ENCODE measurements around the gene CRISPLD2.

CRISPLD2 gene

GRCh38 chr16:84919708-84920107 lies 99.9 kb downstream of the CRISPLD2 start:
- DNase-seq (ENCODE audit: low read depth) = no peak
- H3K4me3 ChIP-seq (ENCODE audit: low read depth, low read length) = no peak overlapping the region

- no peak for DNase-seq (ENCODE audit: low read depth)
- H3K4me3 ChIP-seq (ENCODE audit: low read depth, low read length) = no peak overlapping the region
Measured at GRCh38 chr16:84920333-84920732, 100.5 kb downstream of the CRISPLD2 start.

DNA sequence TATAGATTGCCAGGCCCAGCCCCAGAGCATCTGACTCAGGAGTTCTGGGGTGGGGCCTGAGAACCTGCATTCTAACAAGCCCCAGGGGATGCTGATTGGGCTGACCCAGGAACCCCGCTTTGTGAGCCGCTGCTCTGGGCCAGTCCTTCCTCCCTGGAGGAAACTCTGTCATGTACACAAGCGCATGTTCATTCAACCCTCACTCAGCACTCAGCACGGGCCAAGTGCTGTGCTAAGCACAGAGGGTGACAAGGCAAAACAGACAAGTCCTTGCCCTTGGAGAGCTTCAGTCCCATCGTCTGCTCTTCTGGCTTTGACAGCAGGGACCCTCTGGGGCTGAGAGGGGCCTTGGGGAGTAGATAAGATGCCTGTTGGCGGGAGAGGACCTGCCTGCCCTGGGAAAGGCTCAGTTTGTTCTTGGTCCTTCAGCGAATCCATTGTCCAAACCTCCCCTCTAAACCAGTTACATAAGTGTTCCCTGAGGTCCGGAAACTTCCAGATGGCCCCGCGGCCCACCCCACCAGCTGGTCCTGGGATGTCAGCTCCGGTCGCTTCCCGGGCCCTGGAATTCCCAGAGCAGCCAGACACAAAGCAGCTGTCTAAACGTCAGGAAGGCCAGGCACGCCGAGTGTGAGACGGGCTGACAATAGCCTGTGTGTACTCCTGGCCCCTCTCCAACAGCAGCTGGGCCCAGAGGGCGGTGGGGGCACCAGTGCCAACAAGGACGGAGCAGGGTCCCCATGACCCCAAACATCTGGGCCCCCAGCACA lies 102.8 kb downstream of the CRISPLD2 start:
- no peak overlapping the region for H3K4me3 ChIP-seq (ENCODE audit: low read depth, low read length)
- DNase-seq (ENCODE audit: low read depth) = no peak

DNA sequence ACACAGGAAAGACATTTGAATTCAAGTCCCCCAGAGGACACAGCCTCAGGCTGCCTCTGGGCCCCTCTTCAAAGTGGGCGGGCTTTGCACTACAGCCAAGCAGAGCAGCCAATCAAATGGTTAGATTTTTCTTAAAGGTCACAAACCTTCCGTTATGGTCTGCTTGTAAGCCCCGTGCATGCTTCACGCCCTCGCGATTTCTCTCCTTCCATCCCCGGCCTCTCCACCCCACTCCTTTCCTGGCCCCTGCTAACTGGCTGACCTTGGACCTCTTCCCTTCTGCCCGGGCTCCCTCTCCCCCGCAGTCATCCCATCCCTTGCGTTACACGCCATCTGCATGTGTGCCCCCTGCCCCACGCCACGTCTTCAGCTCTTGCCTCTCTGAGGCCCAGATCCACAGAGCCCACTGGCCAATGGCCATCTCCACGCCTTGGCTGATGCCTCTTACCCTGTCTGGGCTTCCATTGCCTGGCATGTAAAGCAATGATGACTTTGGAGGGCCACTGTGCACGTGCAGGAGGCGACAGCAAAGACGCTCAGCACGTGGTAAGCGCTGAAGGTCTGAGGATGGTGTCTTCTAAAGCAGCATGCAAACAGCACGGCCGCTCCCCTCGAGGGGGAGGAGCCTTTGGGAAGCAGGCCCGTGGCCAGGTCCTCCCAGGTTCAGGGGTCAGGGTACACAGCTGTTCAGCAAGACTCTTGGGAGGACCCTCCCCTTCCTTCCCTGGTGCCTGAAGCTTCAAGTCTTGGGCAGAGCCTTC lies 104.7 kb downstream of the CRISPLD2 start:
- no peak overlapping the region for H3K4me3 ChIP-seq (ENCODE audit: low read depth, low read length)
- DNase-seq (ENCODE audit: low read depth) = no peak

GRCh38 chr16:84925092-84925772 lies 105.4 kb downstream of the CRISPLD2 start:
- H3K4me3 ChIP-seq (ENCODE audit: low read depth, low read length) = no peak overlapping the region
- no peak for DNase-seq (ENCODE audit: low read depth)

- DNase-seq (ENCODE audit: low read depth) = no peak
- no peak overlapping the region for H3K4me3 ChIP-seq (ENCODE audit: low read depth, low read length)
Measured at GRCh38 chr16:84925773-84926372, 106.1 kb downstream of the CRISPLD2 start.

GRCh38 chr16:84926462-84926861 lies 106.7 kb downstream of the CRISPLD2 start:
- no peak overlapping the region for H3K4me3 ChIP-seq (ENCODE audit: low read depth, low read length)
- DNase-seq (ENCODE audit: low read depth) = no peak

DNA sequence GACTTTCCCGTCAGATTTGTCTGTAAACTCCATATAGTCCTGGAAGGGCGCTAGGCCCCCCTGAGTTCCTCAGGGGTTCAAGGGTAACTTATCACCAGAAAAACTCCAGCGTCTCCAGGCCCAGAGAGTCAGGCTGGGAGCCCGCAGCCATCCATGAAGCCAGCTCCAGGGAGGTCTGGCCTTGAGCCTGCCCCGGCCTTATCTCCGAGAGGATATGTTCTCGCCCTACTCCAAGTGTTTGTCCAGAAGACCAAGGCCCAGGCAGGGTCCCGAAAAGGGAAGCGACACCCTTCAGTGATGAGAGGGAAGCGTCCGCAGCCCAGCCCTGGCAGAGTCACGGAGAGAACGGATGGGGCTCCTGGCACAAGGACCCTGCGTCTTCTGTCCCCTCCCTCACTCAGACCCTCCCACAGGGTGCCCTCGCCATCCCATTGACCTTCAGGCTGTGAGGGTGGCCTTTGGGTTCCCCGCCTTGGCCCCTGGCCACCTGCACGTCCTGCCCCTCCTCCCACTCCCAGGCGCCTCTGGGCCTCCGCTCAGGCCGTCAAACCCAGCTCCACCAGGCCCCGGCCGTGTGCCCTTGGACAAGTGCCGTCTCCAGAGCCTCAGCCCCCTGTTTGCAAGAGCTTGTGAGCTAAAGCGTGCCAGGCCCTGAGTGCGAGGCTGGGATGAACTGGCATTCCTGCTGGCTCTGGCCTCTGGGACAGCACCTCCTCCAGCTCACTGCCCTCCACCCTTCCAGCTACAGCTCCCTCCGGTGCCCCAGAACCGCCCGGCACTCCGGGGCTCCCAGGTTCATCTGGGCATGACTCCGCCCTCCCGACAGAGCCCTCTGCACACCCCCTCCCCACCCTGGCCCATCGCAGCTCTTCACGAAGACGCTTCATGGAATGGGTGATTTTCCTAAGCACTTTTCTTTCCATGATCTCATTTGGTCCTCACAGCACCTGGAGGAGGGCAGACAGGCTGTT lies 108.1 kb downstream of the CRISPLD2 start:
- DNase-seq (ENCODE audit: low read depth) = no peak
- no peak overlapping the region for H3K4me3 ChIP-seq (ENCODE audit: low read depth, low read length)

DNA sequence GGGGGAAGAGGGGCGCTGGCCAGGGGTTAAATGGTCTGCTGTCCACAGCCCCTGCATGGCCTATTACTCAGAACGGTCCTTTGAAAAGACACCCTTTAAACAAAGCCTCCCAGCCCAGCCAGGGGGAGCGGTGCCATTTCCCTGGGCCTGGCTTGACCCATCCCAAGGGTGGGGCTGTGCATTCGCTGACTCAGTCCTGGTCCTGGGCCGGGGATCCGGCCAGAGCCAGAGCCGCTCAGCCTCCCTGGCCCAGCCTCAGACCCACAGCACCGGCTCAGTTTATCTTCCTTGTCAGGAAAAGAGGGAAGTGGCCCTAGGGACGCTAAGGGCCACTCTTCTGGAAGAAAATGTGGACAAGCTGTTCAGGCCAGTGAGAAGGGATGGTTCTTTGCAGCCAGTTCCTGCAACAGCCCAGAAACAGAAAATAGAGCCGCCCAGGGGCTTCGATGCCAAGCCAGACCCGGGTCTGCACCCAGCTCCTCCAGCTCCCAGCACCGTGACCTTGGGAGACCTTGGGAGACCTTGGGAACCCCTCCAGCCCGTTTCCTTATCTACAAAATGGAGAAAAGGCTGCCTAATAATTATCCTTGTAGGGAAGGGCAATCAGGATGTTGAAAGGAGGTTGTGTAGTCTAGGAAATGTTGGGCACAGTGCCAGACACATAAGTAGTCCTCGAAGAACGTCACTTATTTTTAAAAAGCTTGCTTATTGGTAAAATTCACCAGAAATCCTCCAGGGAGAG lies 109.1 kb downstream of the CRISPLD2 start:
- DNase-seq (ENCODE audit: low read depth) = no peak
- no peak overlapping the region for H3K4me3 ChIP-seq (ENCODE audit: low read depth, low read length)

- H3K4me3 ChIP-seq (ENCODE audit: low read depth, low read length) = no peak overlapping the region
- DNase-seq (ENCODE audit: low read depth) = no peak
Measured at GRCh38 chr16:84929421-84930297, 109.9 kb downstream of the CRISPLD2 start.

- DNase-seq (ENCODE audit: low read depth) = no peak
- no peak overlapping the region for H3K4me3 ChIP-seq (ENCODE audit: low read depth, low read length)
Measured at GRCh38 chr16:84930298-84931106, 110.7 kb downstream of the CRISPLD2 start.

- no peak overlapping the region for H3K4me3 ChIP-seq (ENCODE audit: low read depth, low read length)
- no peak for DNase-seq (ENCODE audit: low read depth)
Measured at GRCh38 chr16:84931107-84931494, 111.3 kb downstream of the CRISPLD2 start.

- DNase-seq (ENCODE audit: low read depth) = no peak
Measured at GRCh38 chr16:84931506-84931905, 111.7 kb downstream of the CRISPLD2 start.

DNA sequence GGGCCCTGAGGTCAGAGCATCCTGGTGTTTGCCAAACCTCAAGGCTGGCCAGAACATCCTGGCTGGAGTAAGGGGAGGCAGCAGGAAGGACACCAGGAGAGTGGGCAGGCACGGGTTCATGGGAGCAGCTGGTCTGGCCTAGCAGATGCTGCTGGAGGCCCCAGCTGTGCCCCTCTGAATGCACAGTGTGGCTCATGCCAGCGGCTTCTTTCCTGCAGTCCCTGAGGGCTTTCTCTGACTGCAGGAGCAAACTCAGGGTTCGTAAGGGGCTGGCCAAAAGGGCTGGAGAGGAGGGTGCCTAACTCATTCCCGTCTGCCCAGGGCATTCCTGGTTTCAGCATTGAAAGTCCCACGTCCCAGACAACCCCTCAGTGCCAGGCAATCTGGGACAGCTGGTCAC lies 112.9 kb downstream of the CRISPLD2 start:
- no peak overlapping the region for H3K4me3 ChIP-seq (ENCODE audit: low read depth, low read length)
- DNase-seq (ENCODE audit: low read depth) = no peak

More at GRCh38 chr16:84931506-84931905, 111.7 kb downstream of the CRISPLD2 start:
- no peak overlapping the region for H3K4me3 ChIP-seq (ENCODE audit: low read depth, low read length)

- no peak for DNase-seq (ENCODE audit: low read depth)
Measured at GRCh38 chr16:84933774-84934631, 114.2 kb downstream of the CRISPLD2 start.

More at GRCh38 chr16:84933774-84934631, 114.2 kb downstream of the CRISPLD2 start:
- no peak overlapping the region for H3K4me3 ChIP-seq (ENCODE audit: low read depth, low read length)
